HG03460 (cell line): ENCODE measurements around the gene KIF5B.
"Not testable (repeated sequence)": the region's sequence is repeated elsewhere in the genome, so short reads cannot be mapped to it uniquely, and the experiment has no call there.

ENCODE experiments used
- ATAC-seq: cut with Tn5 transposase; IDR thresholded peaks from one replicate; pipeline ENCODE4 v1.9.1; 2021; ENCODE audit not compliant: unreplicated experiment

KIF5B gene

DNA sequence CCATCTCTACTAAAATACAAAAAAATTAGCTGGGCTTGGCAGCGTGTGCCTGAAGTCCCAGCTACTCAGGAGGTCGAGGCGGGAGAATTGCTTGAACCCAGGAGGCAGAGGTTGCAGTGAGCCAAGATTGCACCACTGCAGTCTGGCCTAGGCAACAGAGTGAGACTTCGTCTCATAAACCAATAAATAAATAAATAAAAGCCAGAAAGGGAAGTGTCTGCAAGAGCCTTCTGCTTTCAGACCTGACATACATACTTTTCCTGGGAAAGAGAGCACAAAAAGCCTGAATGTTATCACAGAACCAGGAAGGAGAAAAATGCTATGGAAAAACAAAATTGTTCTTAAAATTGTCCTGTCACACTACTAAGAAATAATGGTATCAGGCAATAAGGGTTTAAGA lies 4.1 kb upstream of the KIF5B start:
- ATAC-seq = no peak

DNA sequence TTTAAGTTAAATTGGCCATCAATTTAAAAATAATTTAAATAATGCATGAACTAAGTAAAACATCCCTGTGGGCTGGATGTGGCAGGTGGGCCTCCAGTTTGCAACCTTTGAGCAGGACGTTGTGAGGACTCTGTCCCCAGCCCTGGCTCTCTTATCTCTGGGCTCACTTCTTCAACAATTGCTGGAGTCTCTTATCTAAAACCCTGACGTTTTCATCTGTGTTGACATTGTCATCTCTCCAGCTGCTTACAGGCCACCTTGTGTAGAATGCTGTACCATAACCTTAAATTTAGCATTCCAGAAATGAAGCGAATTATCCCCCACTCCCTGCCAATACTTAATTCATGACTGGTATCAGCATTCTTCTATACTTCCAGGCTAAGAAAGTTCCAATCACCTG lies 3.2 kb upstream of the KIF5B start:
- no peak for ATAC-seq

DNA sequence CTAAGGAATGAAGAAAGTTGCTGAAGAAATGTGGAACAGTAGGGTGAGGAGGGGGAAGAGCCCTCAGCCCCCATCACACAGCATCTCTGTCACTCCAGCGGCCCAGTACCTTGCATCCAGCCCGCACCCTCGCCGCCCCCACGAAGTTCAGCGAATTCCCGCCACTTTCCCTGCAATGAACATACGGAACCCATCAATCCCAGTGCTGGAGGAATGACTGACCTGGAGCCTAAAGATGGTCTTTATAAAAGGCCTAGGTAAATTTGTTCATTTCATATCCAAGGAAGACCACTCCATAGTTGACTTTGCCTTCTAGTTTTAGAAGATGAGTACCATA lies 779 bp upstream of the KIF5B start:
- no peak for ATAC-seq

- peak; percentile 46 for ATAC-seq
Observed at GRCh38 chr10:32055478-32056135, 618 bp downstream of the KIF5B start.

DNA sequence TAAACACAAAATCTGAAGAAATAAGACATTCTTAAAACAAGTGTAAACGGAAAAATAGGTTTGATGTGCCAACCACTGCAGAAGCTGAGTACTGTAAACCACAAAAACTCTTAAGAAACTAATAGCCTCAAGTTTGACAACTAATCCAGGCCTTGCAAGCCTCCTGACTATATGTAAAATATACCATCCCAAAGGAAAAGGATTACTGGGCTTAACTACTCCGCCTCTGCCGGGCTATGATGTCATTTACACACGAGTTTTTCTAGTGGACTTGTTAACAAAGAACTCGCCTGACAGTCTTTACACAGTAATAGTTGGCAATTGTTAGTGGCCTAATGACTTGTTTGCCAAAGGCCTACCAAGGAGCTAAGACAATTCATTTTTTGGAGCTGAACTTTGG lies 2.1 kb downstream of the KIF5B start:
- no peak for ATAC-seq

DNA sequence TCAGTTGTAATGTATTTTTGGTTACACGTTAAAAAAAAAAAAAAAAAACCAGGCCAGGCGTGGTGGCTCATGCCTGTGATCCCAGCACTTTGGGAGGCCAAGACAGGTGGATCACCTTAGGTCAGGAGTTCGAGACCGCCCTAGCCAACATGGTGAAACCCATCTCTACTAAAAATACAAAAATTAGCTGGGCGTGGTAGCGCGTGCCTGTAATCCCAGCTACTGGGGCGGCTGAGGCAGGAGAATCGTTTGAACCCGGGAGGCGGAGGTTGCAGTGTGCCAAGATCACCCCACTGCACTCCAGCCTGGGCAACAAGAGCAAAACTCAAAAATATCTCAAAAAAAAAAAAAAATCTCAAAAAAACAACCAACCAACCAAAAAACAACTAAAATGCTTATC lies 2.8 kb downstream of the KIF5B start:
- not testable (repeated sequence) for ATAC-seq

DNA sequence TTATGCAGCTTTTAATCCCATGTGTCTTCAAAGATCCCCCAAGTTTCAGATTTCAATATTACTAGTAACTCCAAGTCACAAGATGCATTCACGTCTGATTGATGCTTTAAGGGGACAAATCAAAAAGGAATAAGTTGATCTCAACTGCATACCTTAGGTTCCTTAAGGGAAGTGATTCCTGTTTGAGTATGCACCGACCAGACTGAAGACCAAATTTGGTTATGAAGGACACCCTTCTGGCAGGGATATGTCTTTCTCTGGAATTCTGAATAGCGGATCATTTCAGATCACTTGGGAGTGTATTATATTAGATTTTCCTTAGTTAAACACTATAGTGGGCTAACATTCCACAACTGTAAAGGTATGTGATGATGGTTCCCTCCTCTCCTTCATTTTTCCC lies 4.3 kb downstream of the KIF5B start:
- no peak for ATAC-seq

GRCh38 chr10:32050177-32050576 lies 6.0 kb downstream of the KIF5B start:
- ATAC-seq = no peak

- no peak for ATAC-seq
Observed at GRCh38 chr10:32049113-32049512, 7.1 kb downstream of the KIF5B start.

DNA sequence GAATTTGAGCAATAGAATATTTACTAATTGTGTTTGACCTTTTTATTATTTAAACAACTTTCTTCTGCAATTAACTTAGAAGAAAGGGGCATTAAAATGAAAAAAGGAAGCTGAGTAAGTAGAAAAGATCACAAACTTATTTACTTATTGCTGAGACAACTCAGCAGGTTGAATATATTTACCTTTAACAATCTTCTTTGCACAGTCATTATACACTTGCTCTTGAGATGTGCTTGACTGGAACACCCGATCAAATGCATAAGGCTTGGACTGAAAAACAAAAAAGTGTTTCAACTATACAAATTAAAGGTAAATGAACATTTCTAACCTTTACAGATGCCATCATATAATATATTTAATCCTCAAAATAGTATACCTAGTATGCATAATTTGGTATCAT lies 7.9 kb downstream of the KIF5B start:
- ATAC-seq = no peak

GRCh38 chr10:32047881-32048280 lies 8.3 kb downstream of the KIF5B start:
- ATAC-seq = no peak

DNA sequence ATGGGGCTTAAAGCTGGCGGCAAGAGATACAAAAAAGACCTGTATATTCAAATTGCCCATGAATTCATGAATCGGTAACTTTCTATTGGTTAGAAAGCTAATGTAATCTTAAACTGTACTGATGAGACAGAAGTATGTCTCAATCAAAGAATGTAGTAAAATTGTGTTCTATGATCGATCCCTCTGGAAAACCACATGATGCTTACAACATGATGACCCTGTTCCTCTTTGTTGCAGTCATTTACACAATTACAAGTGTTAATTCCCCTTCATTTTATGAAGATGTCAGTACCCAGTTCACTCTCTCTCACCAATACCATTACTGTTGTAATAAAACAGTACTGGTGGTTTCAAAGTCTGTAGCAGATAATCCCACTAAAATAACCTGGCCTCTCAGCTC lies 10.1 kb downstream of the KIF5B start:
- no peak for ATAC-seq

GRCh38 chr10:32042730-32043129 lies 13.5 kb downstream of the KIF5B start:
- not testable (repeated sequence) for ATAC-seq

DNA sequence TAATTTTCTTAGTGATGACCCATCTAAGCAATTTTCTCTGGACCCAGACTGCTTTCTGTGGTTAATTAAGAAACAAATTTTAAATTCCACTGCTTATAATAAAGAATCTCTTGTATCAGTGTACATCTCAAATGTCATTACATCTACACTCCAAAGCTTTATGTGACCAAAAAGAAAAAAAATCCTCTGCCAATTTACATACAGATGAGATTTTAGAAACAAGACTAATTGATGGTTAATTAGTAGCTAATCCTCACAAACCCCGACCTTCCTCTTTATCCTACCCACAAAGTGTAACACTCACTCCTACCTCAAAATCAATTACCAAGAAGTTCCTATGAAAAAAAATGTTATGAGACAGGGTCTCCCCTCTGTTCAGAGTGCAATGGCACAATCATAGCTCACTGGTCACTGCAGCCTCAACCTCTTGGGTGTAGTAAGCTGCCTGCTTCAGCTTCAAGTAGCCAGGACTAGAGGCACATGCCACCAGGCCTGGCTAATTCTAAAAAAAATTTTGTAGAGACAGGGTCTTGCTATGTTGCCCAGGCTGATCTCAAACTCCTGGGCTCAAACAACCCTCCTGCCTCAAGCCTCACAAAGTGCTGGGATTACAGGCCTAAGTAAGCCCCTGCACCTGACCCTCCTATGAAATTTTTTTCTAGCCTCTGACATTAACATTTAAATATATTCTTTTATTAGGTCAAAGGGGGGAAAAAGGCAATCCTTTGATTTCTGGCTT lies 14.8 kb downstream of the KIF5B start:
- ATAC-seq = no peak

- no peak for ATAC-seq
Observed at GRCh38 chr10:32039734-32040133, 16.5 kb downstream of the KIF5B start.

DNA sequence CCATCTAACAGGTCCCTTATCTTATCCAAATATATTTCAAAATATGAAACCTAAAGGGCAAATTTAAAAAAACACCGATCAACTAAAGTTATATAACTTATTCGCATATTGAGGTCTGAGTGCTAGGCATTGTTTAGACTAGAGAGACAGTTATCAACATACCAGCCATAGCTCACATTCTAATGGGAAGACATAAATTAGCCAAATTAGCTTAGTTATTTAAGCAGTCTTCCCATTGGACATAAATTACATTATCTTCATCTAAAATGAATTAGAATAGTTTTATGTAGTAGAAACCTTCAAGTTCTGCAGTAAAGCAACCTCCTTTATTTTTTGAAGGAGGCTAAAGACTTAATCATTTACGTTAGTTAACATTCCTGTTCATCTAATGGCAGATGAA lies 17.4 kb downstream of the KIF5B start:
- ATAC-seq = no peak

DNA sequence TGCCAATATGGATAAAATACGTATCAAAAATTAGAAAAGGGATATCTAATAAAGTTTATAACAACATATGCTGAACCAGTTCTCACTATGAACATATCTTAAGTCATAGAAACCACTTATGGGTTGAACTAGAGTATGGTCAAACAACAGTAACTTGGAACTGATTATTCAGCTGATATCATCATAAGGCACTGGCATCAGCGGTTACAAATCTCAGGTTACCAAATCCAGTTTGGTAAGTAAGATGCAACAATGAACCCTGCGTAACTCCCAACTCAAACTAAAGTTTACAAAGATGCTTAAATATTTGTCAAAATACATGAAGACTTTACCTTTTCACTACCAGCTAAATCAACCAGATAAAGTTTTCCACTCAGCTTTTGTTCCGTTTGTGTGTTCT lies 19.3 kb downstream of the KIF5B start:
- ATAC-seq = no peak

DNA sequence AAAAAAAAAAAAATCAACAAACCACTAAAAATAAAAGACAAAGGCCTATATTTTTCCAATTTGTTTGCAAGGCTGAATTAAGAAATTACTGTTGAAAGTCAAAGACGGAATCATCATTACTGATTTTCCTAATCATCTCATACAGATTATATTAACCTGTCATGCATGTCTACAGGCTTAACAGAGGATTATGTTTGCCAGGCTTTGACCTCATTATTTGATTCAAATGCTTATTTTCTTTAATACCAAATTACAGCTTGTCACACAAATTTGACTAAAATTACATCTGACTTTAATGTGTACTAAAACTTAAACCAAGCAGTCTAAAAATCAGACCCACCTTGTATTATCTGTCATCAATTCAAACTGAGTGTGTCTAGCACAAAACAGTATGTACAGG lies 21.2 kb downstream of the KIF5B start:
- no peak for ATAC-seq

DNA sequence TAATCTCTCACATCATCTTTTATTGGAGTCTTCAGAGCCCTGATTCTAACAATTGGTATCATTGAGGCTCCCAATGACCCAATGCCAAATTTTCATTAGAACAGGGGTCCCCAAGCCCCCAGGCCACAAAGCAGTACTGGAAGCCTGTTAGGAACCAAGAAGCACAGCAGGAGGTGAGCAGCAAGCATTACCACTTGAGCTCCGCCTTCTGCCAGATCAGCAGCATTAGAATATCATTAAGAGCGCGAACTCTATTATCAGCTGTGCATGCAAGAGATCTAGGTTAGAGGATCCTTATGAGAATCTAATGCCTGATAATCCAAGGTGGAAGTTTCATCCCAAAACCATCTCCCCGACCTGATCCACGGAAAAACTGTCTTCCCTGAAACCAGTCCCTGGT lies 23.1 kb downstream of the KIF5B start:
- ATAC-seq = no peak

DNA sequence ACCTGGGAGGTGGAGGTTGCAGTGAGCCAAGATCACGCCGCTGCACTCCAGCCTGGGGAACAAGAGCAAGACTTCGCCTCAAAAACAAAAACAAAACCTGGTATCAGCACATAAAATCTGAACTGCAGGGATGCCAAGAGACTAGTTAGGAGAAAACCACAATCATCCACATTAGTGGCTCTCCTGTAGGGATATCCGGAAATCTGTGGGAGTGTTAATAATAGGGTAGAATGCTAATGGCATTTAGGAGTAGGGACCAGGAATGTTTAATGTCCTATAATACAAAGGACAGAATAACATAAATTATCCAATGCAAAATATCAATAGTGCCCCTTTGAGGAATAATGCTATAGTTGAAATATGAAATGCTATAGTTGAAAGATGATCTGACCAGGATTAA lies 24.3 kb downstream of the KIF5B start:
- ATAC-seq = no peak

- ATAC-seq = no peak
Observed at GRCh38 chr10:32031424-32031823, 24.8 kb downstream of the KIF5B start.

DNA sequence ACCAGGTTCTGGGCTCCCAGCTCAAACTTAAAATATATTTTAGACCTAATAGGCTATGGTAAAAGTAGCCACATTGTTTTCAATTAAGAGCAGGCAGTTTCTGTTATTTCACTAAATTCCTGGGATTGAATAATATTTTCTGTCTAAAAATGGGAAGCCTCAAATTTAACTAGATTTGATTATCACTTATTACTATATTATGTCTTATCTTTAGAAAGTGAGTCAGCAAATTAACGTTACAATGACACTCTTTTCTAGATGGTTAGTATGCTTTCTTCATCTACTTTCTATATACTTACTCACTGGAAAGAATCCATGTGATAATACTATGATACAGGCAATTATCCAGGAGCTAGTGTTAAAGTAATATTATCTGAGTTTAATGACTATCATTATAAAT lies 27.5 kb downstream of the KIF5B start:
- ATAC-seq = no peak

- no peak for ATAC-seq
Observed at GRCh38 chr10:32023264-32023663, 33.0 kb downstream of the KIF5B start.
